H9 (cell line): Measurements from ENCODE around the gene LMX1B. TPM values are rescaled to one million over a fixed set of nuclear protein-coding genes. Genes with fewer than 3 reads are reported as not detected.

Experiments used
- DNase-seq: peaks from one replicate; pipeline ENCODE4 v3.0.0-alpha.2; 2017
- H2AFZ ChIP-seq: one replicate; pipeline ENCODE4 v1.6.1; 2013; ENCODE audit warnings: mild to moderate bottlenecking, low read length, control low read depth, moderate library complexity
- H2AK5ac ChIP-seq: 2 replicates; pipeline ENCODE4 v1.6.1; 2013; ENCODE audit warnings: low read length, control low read depth, mixed read lengths; ENCODE audit not compliant: insufficient read length
- H2BK120ac ChIP-seq: one replicate; pipeline ENCODE4 v1.6.1; 2013; ENCODE audit warnings: low read depth, mild to moderate bottlenecking, low read length, control low read depth, inconsistent platforms; ENCODE audit not compliant: poor library complexity, severe bottlenecking
- H2BK12ac ChIP-seq: 2 replicates; pipeline ENCODE4 v1.6.1; 2013; ENCODE audit warnings: low read length, control low read depth, mixed read lengths, low read depth; ENCODE audit not compliant: insufficient read length
- H2BK15ac ChIP-seq: 2 replicates; pipeline ENCODE4 v1.6.1; 2013; ENCODE audit warnings: low read depth, low read length, control low read depth
- H2BK20ac ChIP-seq: one replicate; pipeline ENCODE4 v1.6.1; 2013; ENCODE audit warnings: low read depth, mild to moderate bottlenecking, low read length, control low read depth, inconsistent platforms; ENCODE audit not compliant: poor library complexity, severe bottlenecking
- H2BK5ac ChIP-seq: 2 replicates; pipeline ENCODE4 v1.6.1; 2013; ENCODE audit warnings: low read length, control low read depth, mixed read lengths; ENCODE audit not compliant: insufficient read length
- H3K14ac ChIP-seq: 2 replicates; pipeline ENCODE4 v1.6.1; 2013; ENCODE audit warnings: low read length, control low read depth; ENCODE audit not compliant: insufficient read depth
- H3K18ac ChIP-seq: 2 replicates; pipeline ENCODE4 v1.6.1; 2013; ENCODE audit warnings: low read depth, mild to moderate bottlenecking, mixed read lengths, low read length, control low read depth; ENCODE audit not compliant: insufficient read length
- H3K23ac ChIP-seq: 2 replicates; pipeline ENCODE4 v1.6.1; 2013; ENCODE audit warnings: low read length, control low read depth, mixed read lengths, low read depth; ENCODE audit not compliant: insufficient read length
- H3K23me2 ChIP-seq: 2 replicates; pipeline ENCODE4 v1.6.1; 2013; ENCODE audit warnings: low read depth, mild to moderate bottlenecking, mixed read lengths, low read length, control low read depth; ENCODE audit not compliant: insufficient read length, poor library complexity, severe bottlenecking
- H3K27ac ChIP-seq: 2 replicates; pipeline ENCODE4 v1.5.1; 2013; ENCODE audit warnings: low read length, control low read depth, mixed read lengths, low read depth; ENCODE audit not compliant: insufficient read length
- H3K27me3 ChIP-seq: 2 replicates; pipeline ENCODE4 v1.6.1; 2013; ENCODE audit warnings: low read length, control low read depth, inconsistent platforms; ENCODE audit not compliant: insufficient read depth
- H3K4ac ChIP-seq: 2 replicates; pipeline ENCODE4 v1.6.1; 2013; ENCODE audit warnings: low read depth, mild to moderate bottlenecking, control low read depth, inconsistent platforms, low read length, moderate library complexity
- H3K4me1 ChIP-seq: 2 replicates; pipeline ENCODE4 v1.6.1; 2013; ENCODE audit warnings: low read length, control low read depth, inconsistent platforms; ENCODE audit not compliant: insufficient read depth
- H3K4me2 ChIP-seq: 2 replicates; pipeline ENCODE4 v1.6.1; 2013; ENCODE audit warnings: low read length, control low read depth, mixed read lengths; ENCODE audit not compliant: insufficient read length, insufficient read depth
- H3K56ac ChIP-seq: 2 replicates; pipeline ENCODE4 v1.6.1; 2013; ENCODE audit warnings: low read depth, mild to moderate bottlenecking, mixed read lengths, low read length, control low read depth; ENCODE audit not compliant: insufficient read length
- H3K79me1 ChIP-seq: 2 replicates; pipeline ENCODE4 v1.6.1; 2013; ENCODE audit warnings: low read depth, mild to moderate bottlenecking, moderate library complexity, low read length, control low read depth, inconsistent platforms; ENCODE audit not compliant: insufficient read depth, poor library complexity, severe bottlenecking
- H3K79me2 ChIP-seq: 2 replicates; pipeline ENCODE4 v1.6.1; 2013; ENCODE audit warnings: low read length, control low read depth, inconsistent platforms; ENCODE audit not compliant: insufficient read depth
- H3K9ac ChIP-seq: 2 replicates; pipeline ENCODE4 v1.6.1; 2013; ENCODE audit warnings: low read length, control low read depth, mixed read lengths; ENCODE audit not compliant: insufficient read length; ENCODE audit errors: extremely low read depth
- H3K9me3 ChIP-seq: one replicate; pipeline ENCODE4 v1.6.1; 2013; ENCODE audit warnings: low read depth, low read length, inconsistent platforms; ENCODE audit not compliant: control insufficient read depth
- H3T11ph ChIP-seq: one replicate; pipeline ENCODE4 v1.6.1; 2013; ENCODE audit warnings: mild to moderate bottlenecking, low read length, control low read depth, inconsistent platforms
- H4K20me1 ChIP-seq: one replicate; pipeline ENCODE4 v1.6.1; 2013; ENCODE audit not compliant: control insufficient read depth, insufficient read length, insufficient read depth
- H4K5ac ChIP-seq: 2 replicates; pipeline ENCODE4 v1.6.1; 2013; ENCODE audit warnings: low read depth, mild to moderate bottlenecking, mixed read lengths, low read length, control low read depth; ENCODE audit not compliant: insufficient read length
- H4K8ac ChIP-seq: replicated peaks from 2 replicates; pipeline ENCODE4 v1.6.1; 2013; ENCODE audit warnings: low read length, control low read depth, mixed read lengths, low read depth; ENCODE audit not compliant: insufficient read length
- H4K91ac ChIP-seq: 2 replicates; pipeline ENCODE4 v1.6.1; 2013; ENCODE audit warnings: low read depth, mild to moderate bottlenecking, moderate library complexity, mixed read lengths, low read length, control low read depth; ENCODE audit not compliant: insufficient read length
- H3K27ac Mint-ChIP-seq, 3 experiments: 2 replicates in 2 of 3; 3 replicates in 1 of 3; pipeline ENCODE4 v1.8.0; 2020 to 2021; ENCODE audit warnings: mixed read lengths in 3 of 3, mild to moderate bottlenecking in 1 of 3, moderate library complexity in 1 of 3
- H3K27me3 Mint-ChIP-seq: 2 replicates; pipeline ENCODE4 v1.8.0; 2021; ENCODE audit warnings: low read depth, mild to moderate bottlenecking, moderate library complexity, mixed read lengths
- H3K36me3 Mint-ChIP-seq, 3 experiments: 2 replicates in 2 of 3; 3 replicates in 1 of 3; pipeline ENCODE4 v1.8.0; 2020 to 2021; ENCODE audit warnings: low read depth in 3 of 3, mixed read lengths in 3 of 3; ENCODE audit not compliant: insufficient read depth in 1 of 3
- H3K4me1 Mint-ChIP-seq, 2 experiments: 2 replicates each; pipeline ENCODE4 v1.8.0; 2020; ENCODE audit warnings: mixed read lengths in 2 of 2
- H3K4me3 Mint-ChIP-seq, 2 experiments: 2 replicates in 1 of 2; 3 replicates in 1 of 2; pipeline ENCODE4 v1.8.0; 2020 to 2021; ENCODE audit warnings: mild to moderate bottlenecking in 2 of 2, mixed read lengths in 2 of 2, moderate library complexity in 1 of 2
- H3K9me3 Mint-ChIP-seq, 2 experiments: 2 replicates in 1 of 2; 3 replicates in 1 of 2; pipeline ENCODE4 v1.8.0; 2020; ENCODE audit warnings: mild to moderate bottlenecking in 2 of 2, mixed read lengths in 2 of 2, moderate library complexity in 1 of 2
- WGBS: extraction: QIAGEN DNeasy Blood & Tissue Kit; methylation state at CpG from one replicate; pipeline ENCODE4 v1.1.7; 2013; ENCODE audit warnings: missing lambda C conversion rate, low lambda C conversion rate, mixed read lengths; ENCODE audit not compliant: insufficient read length; ENCODE audit errors: extremely low coverage; 5-methylcytosine and 5-hydroxymethylcytosine counted together
- total RNA-seq: library from RNA; stranded (reverse); gene quantifications from 2 replicates; pipeline ENCODE4 v1.2.1, GENCODE V29; 2021
- TF ChIP-seq, protein P1 (sequence below): fragments of 200-600 bp; sonication (generic); conservative IDR thresholded peaks from 3 replicates; pipeline ENCODE4 v1.8.0; 2021; ENCODE audit warnings: antibody characterized with exemption, mild to moderate bottlenecking

Gene LMX1B
- total RNA-seq, 1 experiment from 2014 or later: 0.85 TPM

DNA sequence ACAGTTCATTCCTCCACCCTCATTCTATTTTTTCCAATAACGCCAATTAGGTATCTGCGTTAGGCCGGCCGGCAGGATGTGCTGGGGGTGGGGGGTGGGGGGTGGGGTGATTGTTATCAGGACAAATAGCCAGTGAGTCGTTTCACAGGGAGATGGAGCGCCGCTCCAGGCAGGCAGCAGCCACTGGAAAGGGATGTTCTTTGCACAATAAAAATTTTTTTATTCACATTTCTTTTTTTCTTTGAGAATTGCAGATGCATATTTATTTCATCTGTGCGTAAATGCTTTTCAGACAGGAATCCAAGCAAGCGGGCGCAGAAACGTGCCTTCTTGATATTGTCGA is 4.1 kb downstream of the LMX1B start:
- peak overlapping the region in 1 of 2 experiments; percentile 75; a peak in 3 of 5 replicates for H3K4me3 Mint-ChIP-seq

More for the DNA sequence above, 4.1 kb downstream of the LMX1B start:
- Histone ChIP-seq H3K56ac (no peak overlapping the region), H3K79me1 (no peaks in the 10 kb centered on the region), H3K9ac (no peak overlapping the region), H3K4me2 (peak overlapping the region; percentile 19), H3K9me3 (no peaks in the 10 kb centered on the region), H2BK120ac (no peak overlapping the region), H2BK15ac (no peak overlapping the region), H4K5ac (no peak overlapping the region), H4K91ac (no peak overlapping the region), H3K23ac (no peak overlapping the region), H3K4ac (no peak overlapping the region), H2AK5ac (no peak overlapping the region), H4K8ac (no peak overlapping the region), H3T11ph (no peak overlapping the region), H2BK20ac (no peak overlapping the region), H3K23me2 (peaks cover 15% of the 10 kb centered on the region), H2BK5ac (no peak overlapping the region), H3K4me1 (peaks cover 3% of the 10 kb centered on the region; the same call in 1 of the 2 replicates), H2AFZ (no peak overlapping the region), H4K20me1 (no peaks in the 10 kb centered on the region), H2BK12ac (no peak overlapping the region), H3K27ac (no peak overlapping the region), H3K79me2 (no peaks in the 10 kb centered on the region), H3K14ac (no peak overlapping the region), H3K18ac (no peak overlapping the region), H3K27me3 (peaks cover 90% of the 10 kb centered on the region)
- Mint-ChIP-seq H3K27me3 (peaks cover 94% of the 10 kb centered on the region), H3K36me3 (no peaks in the 10 kb centered on the region; a peak in 1 of 7 replicates), H3K4me1 (peaks cover 43 to 69% of the 10 kb centered on the region in 2 experiments), H3K27ac (no peak overlapping the region), H3K9me3 (peaks cover 0 to 5% of the 10 kb centered on the region in 2 experiments; a peak in 1 of 5 replicates)
- no CpG with 5 or more reads among the region's 12 CpGs for WGBS
- TF ChIP-seq, protein P1, sequence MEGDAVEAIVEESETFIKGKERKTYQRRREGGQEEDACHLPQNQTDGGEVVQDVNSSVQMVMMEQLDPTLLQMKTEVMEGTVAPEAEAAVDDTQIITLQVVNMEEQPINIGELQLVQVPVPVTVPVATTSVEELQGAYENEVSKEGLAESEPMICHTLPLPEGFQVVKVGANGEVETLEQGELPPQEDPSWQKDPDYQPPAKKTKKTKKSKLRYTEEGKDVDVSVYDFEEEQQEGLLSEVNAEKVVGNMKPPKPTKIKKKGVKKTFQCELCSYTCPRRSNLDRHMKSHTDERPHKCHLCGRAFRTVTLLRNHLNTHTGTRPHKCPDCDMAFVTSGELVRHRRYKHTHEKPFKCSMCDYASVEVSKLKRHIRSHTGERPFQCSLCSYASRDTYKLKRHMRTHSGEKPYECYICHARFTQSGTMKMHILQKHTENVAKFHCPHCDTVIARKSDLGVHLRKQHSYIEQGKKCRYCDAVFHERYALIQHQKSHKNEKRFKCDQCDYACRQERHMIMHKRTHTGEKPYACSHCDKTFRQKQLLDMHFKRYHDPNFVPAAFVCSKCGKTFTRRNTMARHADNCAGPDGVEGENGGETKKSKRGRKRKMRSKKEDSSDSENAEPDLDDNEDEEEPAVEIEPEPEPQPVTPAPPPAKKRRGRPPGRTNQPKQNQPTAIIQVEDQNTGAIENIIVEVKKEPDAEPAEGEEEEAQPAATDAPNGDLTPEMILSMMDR: no peak
- peak; percentile 43 for DNase-seq
